Esophagus muscularis mucosa (tissue), 3 donors: ENCODE data around the gene RMDN2.

Experiments
- POLR2A ChIP-seq: fragments of 450-650 bp; IDR thresholded peaks from one replicate; pipeline ENCODE4 v1.6.1; 2017; ENCODE audit warnings: antibody characterized with exemption, moderate library complexity, mild to moderate bottlenecking, low read depth
- POLR2AphosphoS5 ChIP-seq, 2 donors: sonication (generic); formaldehyde crosslinking; IDR thresholded peaks; one replicate each; pipeline ENCODE4 v1.6.1; 2017; ENCODE audit warnings: antibody characterized with exemption in 2 of 2
- TF ChIP-seq, protein P1 (sequence below), 3 experiments: fragments of 200-600 bp in 2 of 3; fragments of 450-650 bp in 1 of 3; sonication (generic) in 2 of 3; IDR thresholded peaks; one replicate each; pipeline ENCODE4 v1.5.1; 2017 to 2019; ENCODE audit warnings: antibody characterized with exemption in 3 of 3, mild to moderate bottlenecking in 2 of 3, moderate library complexity in 1 of 3

DNA sequence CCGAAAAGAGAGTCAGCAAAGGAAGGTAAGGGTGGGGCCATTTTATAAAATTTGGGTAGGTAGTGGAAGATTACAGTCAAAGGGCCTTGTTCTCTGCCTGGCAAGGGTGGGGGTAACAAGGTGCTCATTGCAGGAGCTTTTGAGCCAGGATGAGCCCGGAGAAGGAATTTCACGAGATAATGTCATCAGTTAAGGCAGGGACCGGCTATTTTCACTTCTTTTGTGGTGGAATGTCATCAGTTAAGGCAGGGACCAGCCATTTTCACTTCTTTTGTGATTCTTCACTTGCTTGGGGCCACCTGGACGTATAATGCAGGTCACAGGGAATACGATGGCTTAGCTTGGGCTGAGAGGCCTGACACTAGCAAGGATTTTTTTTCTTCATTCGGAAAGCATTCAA lies 92.7 kb downstream of the RMDN2 start:
- TF ChIP-seq, protein P1, sequence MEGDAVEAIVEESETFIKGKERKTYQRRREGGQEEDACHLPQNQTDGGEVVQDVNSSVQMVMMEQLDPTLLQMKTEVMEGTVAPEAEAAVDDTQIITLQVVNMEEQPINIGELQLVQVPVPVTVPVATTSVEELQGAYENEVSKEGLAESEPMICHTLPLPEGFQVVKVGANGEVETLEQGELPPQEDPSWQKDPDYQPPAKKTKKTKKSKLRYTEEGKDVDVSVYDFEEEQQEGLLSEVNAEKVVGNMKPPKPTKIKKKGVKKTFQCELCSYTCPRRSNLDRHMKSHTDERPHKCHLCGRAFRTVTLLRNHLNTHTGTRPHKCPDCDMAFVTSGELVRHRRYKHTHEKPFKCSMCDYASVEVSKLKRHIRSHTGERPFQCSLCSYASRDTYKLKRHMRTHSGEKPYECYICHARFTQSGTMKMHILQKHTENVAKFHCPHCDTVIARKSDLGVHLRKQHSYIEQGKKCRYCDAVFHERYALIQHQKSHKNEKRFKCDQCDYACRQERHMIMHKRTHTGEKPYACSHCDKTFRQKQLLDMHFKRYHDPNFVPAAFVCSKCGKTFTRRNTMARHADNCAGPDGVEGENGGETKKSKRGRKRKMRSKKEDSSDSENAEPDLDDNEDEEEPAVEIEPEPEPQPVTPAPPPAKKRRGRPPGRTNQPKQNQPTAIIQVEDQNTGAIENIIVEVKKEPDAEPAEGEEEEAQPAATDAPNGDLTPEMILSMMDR (IDR thresholded peaks at IDR 0.05) = no peak
- no peak for TF ChIP-seq POLR2AphosphoS5 (IDR thresholded peaks at IDR 0.05)
- no peak for TF ChIP-seq POLR2A
